H9 (cell line): ENCODE measurements around the gene ANKDD1B. TPM values are rescaled to one million over a fixed set of nuclear protein-coding genes. Genes with fewer than 3 reads are reported as not detected.

ENCODE experiments used
- DNase-seq: peaks from one replicate; pipeline ENCODE4 v3.0.0-alpha.2; 2017
- H2AFZ ChIP-seq: one replicate; pipeline ENCODE4 v1.6.1; 2013; ENCODE audit warnings: mild to moderate bottlenecking, low read length, control low read depth, moderate library complexity
- H2AK5ac ChIP-seq: 2 replicates; pipeline ENCODE4 v1.6.1; 2013; ENCODE audit warnings: low read length, control low read depth, mixed read lengths; ENCODE audit not compliant: insufficient read length
- H2BK120ac ChIP-seq: one replicate; pipeline ENCODE4 v1.6.1; 2013; ENCODE audit warnings: low read depth, mild to moderate bottlenecking, low read length, control low read depth, inconsistent platforms; ENCODE audit not compliant: poor library complexity, severe bottlenecking
- H2BK12ac ChIP-seq: 2 replicates; pipeline ENCODE4 v1.6.1; 2013; ENCODE audit warnings: low read length, control low read depth, mixed read lengths, low read depth; ENCODE audit not compliant: insufficient read length
- H2BK15ac ChIP-seq: 2 replicates; pipeline ENCODE4 v1.6.1; 2013; ENCODE audit warnings: low read depth, low read length, control low read depth
- H2BK20ac ChIP-seq: one replicate; pipeline ENCODE4 v1.6.1; 2013; ENCODE audit warnings: low read depth, mild to moderate bottlenecking, low read length, control low read depth, inconsistent platforms; ENCODE audit not compliant: poor library complexity, severe bottlenecking
- H2BK5ac ChIP-seq: 2 replicates; pipeline ENCODE4 v1.6.1; 2013; ENCODE audit warnings: low read length, control low read depth, mixed read lengths; ENCODE audit not compliant: insufficient read length
- H3K14ac ChIP-seq: 2 replicates; pipeline ENCODE4 v1.6.1; 2013; ENCODE audit warnings: low read length, control low read depth; ENCODE audit not compliant: insufficient read depth
- H3K18ac ChIP-seq: 2 replicates; pipeline ENCODE4 v1.6.1; 2013; ENCODE audit warnings: low read depth, mild to moderate bottlenecking, mixed read lengths, low read length, control low read depth; ENCODE audit not compliant: insufficient read length
- H3K23ac ChIP-seq: 2 replicates; pipeline ENCODE4 v1.6.1; 2013; ENCODE audit warnings: low read length, control low read depth, mixed read lengths, low read depth; ENCODE audit not compliant: insufficient read length
- H3K23me2 ChIP-seq: 2 replicates; pipeline ENCODE4 v1.6.1; 2013; ENCODE audit warnings: low read depth, mild to moderate bottlenecking, mixed read lengths, low read length, control low read depth; ENCODE audit not compliant: insufficient read length, poor library complexity, severe bottlenecking
- H3K27ac ChIP-seq: 2 replicates; pipeline ENCODE4 v1.5.1; 2013; ENCODE audit warnings: low read length, control low read depth, mixed read lengths, low read depth; ENCODE audit not compliant: insufficient read length
- H3K27me3 ChIP-seq: 2 replicates; pipeline ENCODE4 v1.6.1; 2013; ENCODE audit warnings: low read length, control low read depth, inconsistent platforms; ENCODE audit not compliant: insufficient read depth
- H3K4ac ChIP-seq: 2 replicates; pipeline ENCODE4 v1.6.1; 2013; ENCODE audit warnings: low read depth, mild to moderate bottlenecking, control low read depth, inconsistent platforms, low read length, moderate library complexity
- H3K4me1 ChIP-seq: 2 replicates; pipeline ENCODE4 v1.6.1; 2013; ENCODE audit warnings: low read length, control low read depth, inconsistent platforms; ENCODE audit not compliant: insufficient read depth
- H3K4me2 ChIP-seq: 2 replicates; pipeline ENCODE4 v1.6.1; 2013; ENCODE audit warnings: low read length, control low read depth, mixed read lengths; ENCODE audit not compliant: insufficient read length, insufficient read depth
- H3K56ac ChIP-seq: 2 replicates; pipeline ENCODE4 v1.6.1; 2013; ENCODE audit warnings: low read depth, mild to moderate bottlenecking, mixed read lengths, low read length, control low read depth; ENCODE audit not compliant: insufficient read length
- H3K79me1 ChIP-seq: 2 replicates; pipeline ENCODE4 v1.6.1; 2013; ENCODE audit warnings: low read depth, mild to moderate bottlenecking, moderate library complexity, low read length, control low read depth, inconsistent platforms; ENCODE audit not compliant: insufficient read depth, poor library complexity, severe bottlenecking
- H3K79me2 ChIP-seq: 2 replicates; pipeline ENCODE4 v1.6.1; 2013; ENCODE audit warnings: low read length, control low read depth, inconsistent platforms; ENCODE audit not compliant: insufficient read depth
- H3K9ac ChIP-seq: 2 replicates; pipeline ENCODE4 v1.6.1; 2013; ENCODE audit warnings: low read length, control low read depth, mixed read lengths; ENCODE audit not compliant: insufficient read length; ENCODE audit errors: extremely low read depth
- H3K9me3 ChIP-seq: one replicate; pipeline ENCODE4 v1.6.1; 2013; ENCODE audit warnings: low read depth, low read length, inconsistent platforms; ENCODE audit not compliant: control insufficient read depth
- H3T11ph ChIP-seq: one replicate; pipeline ENCODE4 v1.6.1; 2013; ENCODE audit warnings: mild to moderate bottlenecking, low read length, control low read depth, inconsistent platforms
- H4K20me1 ChIP-seq: one replicate; pipeline ENCODE4 v1.6.1; 2013; ENCODE audit not compliant: control insufficient read depth, insufficient read length, insufficient read depth
- H4K5ac ChIP-seq: 2 replicates; pipeline ENCODE4 v1.6.1; 2013; ENCODE audit warnings: low read depth, mild to moderate bottlenecking, mixed read lengths, low read length, control low read depth; ENCODE audit not compliant: insufficient read length
- H4K8ac ChIP-seq: replicated peaks from 2 replicates; pipeline ENCODE4 v1.6.1; 2013; ENCODE audit warnings: low read length, control low read depth, mixed read lengths, low read depth; ENCODE audit not compliant: insufficient read length
- H4K91ac ChIP-seq: 2 replicates; pipeline ENCODE4 v1.6.1; 2013; ENCODE audit warnings: low read depth, mild to moderate bottlenecking, moderate library complexity, mixed read lengths, low read length, control low read depth; ENCODE audit not compliant: insufficient read length
- H3K27ac Mint-ChIP-seq, 3 experiments: 2 replicates in 2 of 3; 3 replicates in 1 of 3; pipeline ENCODE4 v1.8.0; 2020 to 2021; ENCODE audit warnings: mixed read lengths in 3 of 3, mild to moderate bottlenecking in 1 of 3, moderate library complexity in 1 of 3
- H3K27me3 Mint-ChIP-seq: 2 replicates; pipeline ENCODE4 v1.8.0; 2021; ENCODE audit warnings: low read depth, mild to moderate bottlenecking, moderate library complexity, mixed read lengths
- H3K36me3 Mint-ChIP-seq, 3 experiments: 2 replicates in 2 of 3; 3 replicates in 1 of 3; pipeline ENCODE4 v1.8.0; 2020 to 2021; ENCODE audit warnings: low read depth in 3 of 3, mixed read lengths in 3 of 3; ENCODE audit not compliant: insufficient read depth in 1 of 3
- H3K4me1 Mint-ChIP-seq, 2 experiments: 2 replicates each; pipeline ENCODE4 v1.8.0; 2020; ENCODE audit warnings: mixed read lengths in 2 of 2
- H3K4me3 Mint-ChIP-seq, 2 experiments: 2 replicates in 1 of 2; 3 replicates in 1 of 2; pipeline ENCODE4 v1.8.0; 2020 to 2021; ENCODE audit warnings: mild to moderate bottlenecking in 2 of 2, mixed read lengths in 2 of 2, moderate library complexity in 1 of 2
- H3K9me3 Mint-ChIP-seq, 2 experiments: 2 replicates in 1 of 2; 3 replicates in 1 of 2; pipeline ENCODE4 v1.8.0; 2020; ENCODE audit warnings: mild to moderate bottlenecking in 2 of 2, mixed read lengths in 2 of 2, moderate library complexity in 1 of 2
- CTCF ChIP-seq: fragments of 200-600 bp; sonication (generic); conservative IDR thresholded peaks from 3 replicates; pipeline ENCODE4 v1.8.0; 2021; ENCODE audit warnings: antibody characterized with exemption, mild to moderate bottlenecking
- WGBS: extraction: QIAGEN DNeasy Blood & Tissue Kit; methylation state at CpG from one replicate; pipeline ENCODE4 v1.1.7; 2013; ENCODE audit warnings: missing lambda C conversion rate, low lambda C conversion rate, mixed read lengths; ENCODE audit not compliant: insufficient read length; ENCODE audit errors: extremely low coverage; 5-methylcytosine and 5-hydroxymethylcytosine counted together
- total RNA-seq: library from RNA; stranded (reverse); gene quantifications from 2 replicates; pipeline ENCODE4 v1.2.1, GENCODE V29; 2021

ANKDD1B gene
- total RNA-seq, 1 experiment from 2014 or later: 0.33 TPM

GRCh38 chr5:75716715-75717081 is 105.4 kb downstream of the ANKDD1B start:
- H3K4ac ChIP-seq: no peak overlapping the region
- no peak overlapping the region for H2BK120ac ChIP-seq
- no peak overlapping the region for H2BK15ac ChIP-seq
- Mint-ChIP-seq H3K27me3 (peaks cover 2% of the 10 kb centered on the region), H3K9me3 (no peaks in the 10 kb centered on the region), H3K27ac (peak overlapping the region; percentile 97 to 100 (median 97)), H3K4me3 (peak overlapping the region; percentile 99), H3K36me3 (peaks cover 0 to 13% (median 0%) of the 10 kb centered on the region in 3 experiments; a peak in 3 of 7 replicates), H3K4me1 (peaks cover 9 to 10% of the 10 kb centered on the region in 2 experiments)
- no peak overlapping the region for H2AK5ac ChIP-seq
- no peak overlapping the region for H3K18ac ChIP-seq
- H2BK12ac ChIP-seq: no peak overlapping the region
- no peak overlapping the region for H3K27ac ChIP-seq
- no peaks in the 10 kb centered on the region for H3K4me1 ChIP-seq
- no peaks in the 10 kb centered on the region for H3K27me3 ChIP-seq
- H3T11ph ChIP-seq: no peak overlapping the region
- H3K23me2 ChIP-seq: peaks cover 4% of the 10 kb centered on the region
- no peaks in the 10 kb centered on the region for H3K79me1 ChIP-seq
- H4K5ac ChIP-seq: no peak overlapping the region
- H3K9ac ChIP-seq: peak overlapping the region; percentile 76
- H3K56ac ChIP-seq: no peak overlapping the region
- peak overlapping the region; percentile 34 for H3K4me2 ChIP-seq
- peaks cover 3% of the 10 kb centered on the region; the same call in 1 of the 2 replicates for H3K79me2 ChIP-seq
- H3K23ac ChIP-seq: no peak overlapping the region
- WGBS: no CpG with 5 or more reads among the region's 7 CpGs
- no peak for DNase-seq
- H4K20me1 ChIP-seq: no peaks in the 10 kb centered on the region
- H2BK20ac ChIP-seq: no peak overlapping the region
- TF ChIP-seq CTCF: no peak
- H3K14ac ChIP-seq: no peak overlapping the region
- no peaks in the 10 kb centered on the region for H3K9me3 ChIP-seq
- no peak overlapping the region for H4K8ac ChIP-seq
- no peak overlapping the region for H2BK5ac ChIP-seq
- no peak overlapping the region for H4K91ac ChIP-seq
- H2AFZ ChIP-seq: no peak overlapping the region
